Natural killer cell treated with Interleukin-12 subunit alpha and Interleukin-12 subunit beta and Interleukin-15 and Interleukin-18, amount 100 ng/mL, for 72 hours (primary cell): ENCODE results near the gene FOXL3. TPM values are rescaled to one million over a fixed set of nuclear protein-coding genes. Genes with fewer than 3 reads are reported as not detected.
"Not testable (repeated sequence)": the region's sequence is repeated elsewhere in the genome, so short reads cannot be mapped to it uniquely, and the experiment has no call there.

Experiments used
- ATAC-seq, 2 donors: fragments of 150-1000 bp; cut with Tn5 transposase in 1 of 2; sonication (Bioruptor Pico), chemical (Tn5 transposase) in 1 of 2; 2 replicates each; pipeline ENCODE4 v1.10.0; 2021
- DNase-seq: peaks from one replicate; pipeline ENCODE4 v3.0.0; 2022; ENCODE audit warnings: low spot score
- H3K27ac Mint-ChIP-seq, 2 donors: 1 replicate in 1 of 2; 2 replicates in 1 of 2; pipeline ENCODE4 v1.8.0; 2022; ENCODE audit warnings: mixed read lengths in 2 of 2, mild to moderate bottlenecking in 1 of 2, moderate library complexity in 1 of 2
- H3K27me3 Mint-ChIP-seq, 2 donors: 1 replicate in 1 of 2; 2 replicates in 1 of 2; pipeline ENCODE4 v1.8.0; 2022; ENCODE audit warnings: mixed read lengths in 2 of 2
- H3K36me3 Mint-ChIP-seq: one replicate; pipeline ENCODE4 v1.8.0; 2022; ENCODE audit warnings: mixed read lengths
- H3K4me1 Mint-ChIP-seq, 2 donors: 1 replicate in 1 of 2; 2 replicates in 1 of 2; pipeline ENCODE4 v1.8.0; 2022; ENCODE audit warnings: low read depth in 2 of 2, mixed read lengths in 2 of 2, mild to moderate bottlenecking in 1 of 2
- H3K4me3 Mint-ChIP-seq: one replicate; pipeline ENCODE4 v1.8.0; 2022; ENCODE audit warnings: mixed read lengths
- H3K9me3 Mint-ChIP-seq: 2 replicates; pipeline ENCODE4 v1.8.0; 2022; ENCODE audit warnings: mixed read lengths
- total RNA-seq, 2 donors: library from RNA; stranded (reverse); gene quantifications; one replicate each; pipeline ENCODE4 v1.2.3, GENCODE V29; 2022

Gene FOXL3
- total RNA-seq, 2 donors from 2014 or later, result not detected

- DNase-seq, result no peak
Observed at GRCh38 chr7:259191-259505, 30.8 kb upstream of the FOXL3 start.

DNA sequence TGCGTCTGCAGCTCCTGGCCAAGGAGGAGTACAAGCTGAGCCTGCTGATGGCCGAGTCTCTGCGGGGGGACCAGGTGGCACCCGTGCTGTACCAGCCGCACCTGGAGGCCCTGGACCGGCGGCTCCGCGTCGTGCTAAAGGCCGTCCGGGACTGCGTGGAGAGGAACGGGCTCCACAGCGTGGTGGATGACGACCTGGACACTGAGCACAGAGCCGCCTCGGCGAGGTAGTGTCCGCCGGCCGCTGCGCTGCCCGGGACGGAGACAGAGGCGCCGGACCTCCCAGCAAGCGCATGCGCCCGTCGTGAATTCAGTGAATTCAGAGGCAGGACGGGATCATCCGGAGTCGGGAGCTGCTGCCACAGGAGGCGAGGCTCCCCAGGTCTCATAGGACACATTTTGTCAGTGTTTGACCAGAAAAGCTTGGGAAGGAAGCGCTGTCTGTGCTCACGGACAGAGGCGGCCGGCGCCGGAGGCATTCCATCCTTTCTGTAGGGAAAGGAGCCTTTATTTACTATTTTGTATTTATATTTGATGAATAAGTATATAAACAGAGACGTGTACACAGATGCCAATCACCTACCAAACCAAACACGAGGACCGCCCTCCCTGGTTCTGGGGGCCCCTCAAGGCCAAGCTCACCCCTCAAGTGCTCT is 30.1 kb upstream of the FOXL3 start:
- peaks cover 9% of the 10 kb centered on the region for H3K36me3 Mint-ChIP-seq
- no peak overlapping the region for H3K4me3 Mint-ChIP-seq
- no peak overlapping the region for H3K27ac Mint-ChIP-seq
- peaks cover 4% of the 10 kb centered on the region for H3K9me3 Mint-ChIP-seq
- DNase-seq (no peak), ATAC-seq (no peak)
- no peaks in the 10 kb centered on the region for H3K27me3 Mint-ChIP-seq
- H3K4me1 Mint-ChIP-seq, result peaks cover 10% of the 10 kb centered on the region in 2 donors

More at GRCh38 chr7:259191-259505, 30.8 kb upstream of the FOXL3 start:
- peaks cover 4% of the 10 kb centered on the region for H3K9me3 Mint-ChIP-seq
- no peak overlapping the region for H3K27ac Mint-ChIP-seq
- peaks cover 9% of the 10 kb centered on the region for H3K36me3 Mint-ChIP-seq
- no peak overlapping the region for H3K4me3 Mint-ChIP-seq
- ATAC-seq, result no peak
- no peaks in the 10 kb centered on the region for H3K27me3 Mint-ChIP-seq
- peaks cover 10% of the 10 kb centered on the region in 2 donors for H3K4me1 Mint-ChIP-seq

- H3K9me3 Mint-ChIP-seq, result peaks cover 4% of the 10 kb centered on the region
- no peaks in the 10 kb centered on the region for H3K27me3 Mint-ChIP-seq
- peaks cover 9% of the 10 kb centered on the region for H3K36me3 Mint-ChIP-seq
- no peak for ATAC-seq
- H3K4me1 Mint-ChIP-seq, result peaks cover 10% of the 10 kb centered on the region in 2 donors
- no peak overlapping the region for H3K4me3 Mint-ChIP-seq
- H3K27ac Mint-ChIP-seq, result no peak overlapping the region
- DNase-seq, result no peak
Observed at GRCh38 chr7:260441-261281, 29.3 kb upstream of the FOXL3 start.

GRCh38 chr7:261341-262250 is 28.4 kb upstream of the FOXL3 start:
- Mint-ChIP-seq H3K27ac (peak overlapping the region in 1 of 2 donors; percentile 17), H3K4me3 (no peak overlapping the region), H3K9me3 (peaks cover 4% of the 10 kb centered on the region), H3K27me3 (no peaks in the 10 kb centered on the region), H3K36me3 (peaks cover 9% of the 10 kb centered on the region), H3K4me1 (peaks cover 10% of the 10 kb centered on the region in 2 donors)
- DNase-seq (no peak), ATAC-seq (no peak)

- Mint-ChIP-seq H3K4me1 (peaks cover 10% of the 10 kb centered on the region in 2 donors), H3K27ac (peak overlapping the region in 1 of 2 donors; percentile 17), H3K4me3 (peak overlapping the region; percentile 20), H3K9me3 (peaks cover 4% of the 10 kb centered on the region), H3K27me3 (no peaks in the 10 kb centered on the region), H3K36me3 (peaks cover 9% of the 10 kb centered on the region)
- DNase-seq (no peak), ATAC-seq (no peak)
Observed at GRCh38 chr7:262251-262572, 27.8 kb upstream of the FOXL3 start.

GRCh38 chr7:262631-263311 is 27.2 kb upstream of the FOXL3 start:
- H3K27ac Mint-ChIP-seq, result peak overlapping the region in 1 of 2 donors; percentile 17
- not testable (repeated sequence) for H3K4me1 Mint-ChIP-seq, DNase-seq, H3K9me3 Mint-ChIP-seq, ATAC-seq, H3K36me3 Mint-ChIP-seq, H3K27me3 Mint-ChIP-seq
- peak overlapping the region; percentile 20 for H3K4me3 Mint-ChIP-seq

DNA sequence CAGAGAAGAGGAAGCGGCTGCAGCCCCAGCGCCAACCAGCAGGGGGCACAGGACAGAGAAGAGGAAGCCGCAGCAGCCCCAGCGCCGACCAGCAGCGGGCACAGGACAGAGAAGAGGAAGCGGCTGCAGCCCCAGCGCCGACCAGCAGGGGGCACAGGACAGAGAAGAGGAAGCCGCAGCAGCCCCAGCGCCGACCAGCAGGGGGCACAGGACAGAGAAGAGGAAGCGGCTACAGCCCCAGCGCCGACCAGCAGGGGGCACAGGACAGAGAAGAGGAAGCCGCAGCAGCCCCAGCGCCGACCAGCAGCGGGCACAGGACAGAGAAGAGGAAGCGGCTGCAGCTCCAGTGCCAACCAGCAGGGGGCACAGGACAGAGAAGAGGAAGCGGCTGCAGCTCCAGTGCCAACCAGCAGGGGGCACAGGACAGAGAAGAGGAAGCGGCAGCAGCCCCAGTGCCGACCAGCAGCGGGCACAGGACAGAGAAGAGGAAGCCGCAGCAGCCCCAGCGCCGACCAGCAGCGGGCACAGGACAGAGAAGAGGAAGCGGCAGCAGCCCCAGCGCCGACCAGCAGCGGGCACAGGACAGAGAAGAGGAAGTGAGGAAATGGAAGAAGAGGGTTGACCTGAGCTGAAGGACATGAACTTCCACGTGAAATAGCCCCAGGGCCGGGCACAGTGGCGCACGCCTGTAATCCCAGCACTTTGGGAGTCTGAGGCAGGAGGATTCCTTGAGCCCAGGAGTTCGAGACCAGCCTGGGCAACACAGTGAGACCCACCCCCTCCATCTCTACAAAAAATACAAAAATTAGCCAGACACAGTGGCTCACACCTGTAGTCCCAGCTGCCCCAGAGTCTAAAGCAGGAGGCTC is 26.3 kb upstream of the FOXL3 start:
- H3K27ac Mint-ChIP-seq, H3K4me1 Mint-ChIP-seq, DNase-seq, ATAC-seq, H3K36me3 Mint-ChIP-seq, H3K27me3 Mint-ChIP-seq, H3K9me3 Mint-ChIP-seq: not testable (repeated sequence)
- peak overlapping the region; percentile 23 for H3K4me3 Mint-ChIP-seq

GRCh38 chr7:264541-265191 is 25.3 kb upstream of the FOXL3 start:
- no peak overlapping the region for H3K27ac Mint-ChIP-seq

DNA sequence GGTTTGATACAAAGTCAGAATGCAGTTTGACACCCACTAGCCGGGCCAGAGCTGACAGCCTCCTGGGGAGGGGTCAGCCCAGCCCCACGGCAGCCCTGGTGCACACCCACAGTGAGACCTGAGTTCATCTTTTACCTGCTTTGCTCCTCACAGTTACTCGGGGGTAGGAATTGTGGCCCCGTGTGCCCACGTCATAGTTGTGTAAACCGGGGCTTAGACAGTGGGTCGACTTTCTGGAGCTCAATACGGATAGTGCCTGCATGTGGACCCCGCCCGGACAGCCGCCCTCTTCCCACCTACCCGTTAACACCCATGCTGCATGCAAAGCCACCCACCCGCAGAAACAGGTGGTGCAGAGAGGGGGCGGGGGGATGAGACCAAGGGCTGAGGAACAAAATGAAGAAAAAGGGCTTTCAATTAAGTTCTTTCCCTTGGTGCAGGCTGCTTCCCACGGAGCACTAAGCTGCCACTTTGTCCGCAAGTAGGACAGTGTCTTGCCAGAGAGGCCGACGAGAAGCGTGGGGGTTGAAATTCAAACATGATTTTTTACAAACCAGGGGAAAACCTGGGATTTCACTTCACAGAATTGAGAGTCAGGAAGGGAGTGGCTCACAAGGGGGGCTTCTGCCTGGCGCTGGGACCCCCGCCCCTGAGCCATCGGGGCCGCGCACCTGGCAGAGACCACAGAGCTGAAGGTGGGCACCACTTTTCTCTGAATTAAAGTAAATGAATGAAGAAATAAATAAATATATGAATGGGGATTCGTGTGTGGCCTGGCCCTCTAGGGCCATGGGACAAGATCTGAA is 24.6 kb upstream of the FOXL3 start:
- no peak for ATAC-seq
- Mint-ChIP-seq H3K27me3 (no peaks in the 10 kb centered on the region), H3K4me3 (no peak overlapping the region), H3K27ac (no peak overlapping the region), H3K9me3 (peaks cover 4% of the 10 kb centered on the region), H3K4me1 (peaks cover 10% of the 10 kb centered on the region in 2 donors), H3K36me3 (peaks cover 9% of the 10 kb centered on the region)
- DNase-seq, result no peak

More at GRCh38 chr7:264541-265191, 25.3 kb upstream of the FOXL3 start:
- H3K9me3 Mint-ChIP-seq, result peaks cover 4% of the 10 kb centered on the region
- no peaks in the 10 kb centered on the region for H3K27me3 Mint-ChIP-seq
- H3K4me1 Mint-ChIP-seq, result peaks cover 10% of the 10 kb centered on the region in 2 donors
- H3K4me3 Mint-ChIP-seq, result no peak overlapping the region
- H3K36me3 Mint-ChIP-seq, result peaks cover 9% of the 10 kb centered on the region
- no peak for ATAC-seq
- no peak for DNase-seq

DNA sequence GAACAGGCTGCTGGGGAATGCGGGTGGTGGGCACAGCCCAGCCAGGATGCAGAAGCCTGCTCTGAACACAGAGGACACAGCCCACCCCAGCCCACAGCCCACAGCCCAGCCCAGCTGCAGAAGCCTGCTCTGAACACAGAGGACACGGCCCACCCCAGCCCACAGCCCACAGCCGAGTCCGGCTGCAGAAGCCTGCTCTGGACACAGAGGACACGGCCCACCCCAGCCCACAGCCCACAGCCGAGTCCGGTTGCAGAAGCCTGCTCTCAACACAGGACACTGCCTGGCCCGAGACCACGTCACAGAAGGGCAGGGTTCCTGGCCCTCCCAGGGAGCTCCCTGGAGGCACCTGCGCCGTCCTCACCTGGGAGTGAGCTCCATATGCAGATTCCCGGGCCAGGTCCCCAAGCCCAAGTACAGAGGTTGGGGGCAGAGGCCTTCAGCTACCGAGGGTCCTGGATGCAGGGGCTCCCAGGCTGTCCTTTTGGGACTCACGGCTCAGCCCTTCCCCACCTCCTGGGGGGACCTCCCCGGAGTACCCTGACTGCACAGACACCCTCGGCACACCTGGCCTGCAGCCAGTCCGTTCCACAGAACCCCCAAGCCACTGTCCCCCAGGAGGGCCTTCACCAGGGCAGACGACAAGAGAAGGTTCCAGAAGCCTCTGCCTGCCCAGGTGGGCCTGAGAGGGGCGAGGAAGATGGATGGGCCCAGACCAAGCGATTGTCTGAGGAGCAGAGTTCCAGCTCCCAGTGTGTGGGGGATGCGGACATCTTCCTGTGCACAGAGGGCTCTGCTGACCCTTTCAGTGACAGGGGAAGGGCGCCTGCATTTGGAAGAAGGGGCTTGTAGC is 23.7 kb upstream of the FOXL3 start:
- H3K9me3 Mint-ChIP-seq, result peaks cover 4% of the 10 kb centered on the region
- H3K27ac Mint-ChIP-seq, result no peak overlapping the region
- H3K4me3 Mint-ChIP-seq, result no peak overlapping the region
- H3K36me3 Mint-ChIP-seq, result peaks cover 9% of the 10 kb centered on the region
- no peaks in the 10 kb centered on the region for H3K27me3 Mint-ChIP-seq
- H3K4me1 Mint-ChIP-seq, result peaks cover 10% of the 10 kb centered on the region in 2 donors
- DNase-seq, result no peak
- peak; percentile 7 to 37 for ATAC-seq
